Erythroblast (primary cell): ENCODE measurements around the gene RASEF.

ENCODE experiments used
- GATA1 ChIP-seq: IDR thresholded peaks from 2 replicates; pipeline ENCODE4 v1.6.1; 2011; ENCODE audit warnings: low read depth, mild to moderate bottlenecking, control low read depth, low read length, moderate library complexity
- POLR2A ChIP-seq: IDR thresholded peaks from 2 replicates; pipeline ENCODE4 v1.6.1; 2011; ENCODE audit warnings: mild to moderate bottlenecking, low read length

DNA sequence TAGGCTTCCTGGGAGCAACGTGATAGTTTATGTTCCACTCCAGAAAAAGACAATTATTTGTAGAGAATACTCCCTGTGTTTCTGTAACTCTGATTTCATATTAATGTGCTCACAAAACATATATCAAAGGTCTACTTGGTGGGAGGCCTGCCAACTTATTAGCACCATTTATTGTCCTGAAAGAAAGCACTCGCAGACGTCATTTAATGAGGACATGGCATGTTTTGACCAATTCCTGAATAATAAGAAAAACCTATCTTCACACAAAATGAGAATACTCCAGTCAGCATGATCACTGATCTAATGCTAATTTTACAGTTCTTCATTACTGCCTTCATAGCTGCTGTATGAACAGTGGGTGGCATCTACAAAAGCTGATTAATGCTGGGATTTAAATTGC is 46.4 kb upstream of the RASEF start:
- TF ChIP-seq POLR2A (no peak), GATA1 (no peak)
